SU-DHL-6 (cell line): Measurements from ENCODE around the gene ZNF148.

Experiments used
- H2AFZ ChIP-seq: fragments of 200-600 bp; sonication (generic); 2 replicates; pipeline ENCODE4 v1.6.1; 2014; ENCODE audit warnings: low read depth, mild to moderate bottlenecking, moderate library complexity, mixed read lengths, antibody characterized with exemption, low read length; ENCODE audit not compliant: severe bottlenecking
- H3F3A ChIP-seq: fragments of 200-600 bp; shearing (Covaris generic); 2 replicates; pipeline ENCODE4 v1.6.0; 2016; ENCODE audit warnings: antibody characterized with exemption, mild to moderate bottlenecking; ENCODE audit not compliant: insufficient read depth
- H3K27ac ChIP-seq: fragments of 200-600 bp; sonication (generic); 2 replicates; pipeline ENCODE4 v1.5.1; 2016; ENCODE audit warnings: low read depth, mild to moderate bottlenecking, low read length, moderate library complexity, mixed read lengths
- H3K27me3 ChIP-seq: fragments of 200-600 bp; sonication (generic), shearing (Covaris generic); 2 replicates; pipeline ENCODE4 v1.6.0; 2014; ENCODE audit warnings: mild to moderate bottlenecking, low read length
- H3K36me3 ChIP-seq: fragments of 200-600 bp; sonication (generic); 2 replicates; pipeline ENCODE4 v1.6.1; 2014; ENCODE audit warnings: mild to moderate bottlenecking, low read length, mixed read lengths
- H3K4me2 ChIP-seq: fragments of 300-600, 200-600 bp; shearing (Covaris generic), sonication (generic); 2 replicates; pipeline ENCODE4 v1.6.0; 2014; ENCODE audit warnings: low read length, low read depth, mild to moderate bottlenecking; ENCODE audit not compliant: poor library complexity, severe bottlenecking
- H3K4me3 ChIP-seq: fragments of 200-600 bp; sonication (generic); 2 replicates; pipeline ENCODE4 v1.5.1; 2014; ENCODE audit warnings: antibody characterized with exemption, low read length, mild to moderate bottlenecking, mixed read lengths; ENCODE audit not compliant: insufficient read depth, poor library complexity, severe bottlenecking
- H3K79me2 ChIP-seq: fragments of 200-600 bp; sonication (generic); 2 replicates; pipeline ENCODE4 v1.6.1; 2014; ENCODE audit warnings: mild to moderate bottlenecking, low read length, moderate library complexity; ENCODE audit not compliant: insufficient read depth
- H3K9ac ChIP-seq: fragments of 200-600 bp; sonication (generic); 2 replicates; pipeline ENCODE4 v1.7.0; 2014; ENCODE audit warnings: mild to moderate bottlenecking, low read length
- H3K9me2 ChIP-seq: fragments of 200-600 bp; sonication (generic); replicated peaks from 2 replicates; pipeline ENCODE4 v1.6.1; 2014; ENCODE audit warnings: low read length; ENCODE audit not compliant: insufficient read depth
- H3K9me3 ChIP-seq: fragments of 200-600 bp; sonication (generic); 2 replicates; pipeline ENCODE4 v1.6.1; 2014; ENCODE audit warnings: low read length, mixed read lengths; ENCODE audit not compliant: insufficient read depth
- H4K20me1 ChIP-seq: fragments of 200-600 bp; sonication (generic); 2 replicates; pipeline ENCODE4 v1.6.1; 2014; ENCODE audit warnings: low read depth, mild to moderate bottlenecking, antibody characterized with exemption, low read length, moderate library complexity, mixed read lengths
- EZH2phosphoT487 ChIP-seq: fragments of 200-600 bp; sonication (generic), shearing (Covaris generic); conservative IDR thresholded peaks from 2 replicates; pipeline ENCODE4 v1.6.1; 2018; ENCODE audit warnings: mild to moderate bottlenecking, antibody characterized with exemption, low read length, moderate library complexity, mixed read lengths
- TF ChIP-seq, protein P1 (sequence below): fragments of 200-600 bp; sonication (generic); IDR thresholded peaks from one replicate; pipeline ENCODE4 v1.5.1; 2017; ENCODE audit warnings: antibody characterized with exemption, mild to moderate bottlenecking, low read length, moderate library complexity; ENCODE audit not compliant: insufficient read depth, poor library complexity, severe bottlenecking

Gene ZNF148

DNA sequence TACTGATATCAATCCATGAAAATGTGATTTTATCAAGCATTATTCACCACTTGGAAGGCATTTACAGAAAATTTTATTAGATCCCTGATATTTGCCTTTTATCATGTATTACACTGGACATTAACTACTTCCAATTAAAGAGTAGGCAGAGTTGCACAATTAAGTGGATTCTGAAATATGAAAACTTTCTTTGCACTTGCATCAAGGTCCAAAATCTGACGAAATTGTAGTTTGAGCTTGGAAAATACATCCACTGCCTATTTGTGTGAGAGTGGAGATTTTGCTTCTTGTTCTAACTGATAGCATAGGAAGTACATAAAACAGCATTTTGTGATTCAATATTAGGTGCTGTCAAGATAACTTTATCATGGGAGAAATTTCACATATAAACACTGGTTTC is 113.0 kb downstream of the ZNF148 start:
- Histone ChIP-seq H3K36me3 (peaks cover 6% of the 10 kb centered on the region; the same call in 1 of the 2 replicates), H3K79me2 (0 out of 2 replicates have a peak, but pooled peaks cover 10% of the 10 kb centered on the region), H3K9ac (no peak overlapping the region), H3K4me2 (no peak overlapping the region), H2AFZ (no peak overlapping the region), H3K4me3 (no peak overlapping the region), H3K27ac (no peak overlapping the region), H3K9me2 (no peaks in the 10 kb centered on the region), H3K9me3 (no peaks in the 10 kb centered on the region), H3K27me3 (no peaks in the 10 kb centered on the region), H3F3A (no peaks in the 10 kb centered on the region), H4K20me1 (no peaks in the 10 kb centered on the region)
- TF ChIP-seq, protein P1, sequence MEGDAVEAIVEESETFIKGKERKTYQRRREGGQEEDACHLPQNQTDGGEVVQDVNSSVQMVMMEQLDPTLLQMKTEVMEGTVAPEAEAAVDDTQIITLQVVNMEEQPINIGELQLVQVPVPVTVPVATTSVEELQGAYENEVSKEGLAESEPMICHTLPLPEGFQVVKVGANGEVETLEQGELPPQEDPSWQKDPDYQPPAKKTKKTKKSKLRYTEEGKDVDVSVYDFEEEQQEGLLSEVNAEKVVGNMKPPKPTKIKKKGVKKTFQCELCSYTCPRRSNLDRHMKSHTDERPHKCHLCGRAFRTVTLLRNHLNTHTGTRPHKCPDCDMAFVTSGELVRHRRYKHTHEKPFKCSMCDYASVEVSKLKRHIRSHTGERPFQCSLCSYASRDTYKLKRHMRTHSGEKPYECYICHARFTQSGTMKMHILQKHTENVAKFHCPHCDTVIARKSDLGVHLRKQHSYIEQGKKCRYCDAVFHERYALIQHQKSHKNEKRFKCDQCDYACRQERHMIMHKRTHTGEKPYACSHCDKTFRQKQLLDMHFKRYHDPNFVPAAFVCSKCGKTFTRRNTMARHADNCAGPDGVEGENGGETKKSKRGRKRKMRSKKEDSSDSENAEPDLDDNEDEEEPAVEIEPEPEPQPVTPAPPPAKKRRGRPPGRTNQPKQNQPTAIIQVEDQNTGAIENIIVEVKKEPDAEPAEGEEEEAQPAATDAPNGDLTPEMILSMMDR, result no peak
- no peak for TF ChIP-seq EZH2phosphoT487

DNA sequence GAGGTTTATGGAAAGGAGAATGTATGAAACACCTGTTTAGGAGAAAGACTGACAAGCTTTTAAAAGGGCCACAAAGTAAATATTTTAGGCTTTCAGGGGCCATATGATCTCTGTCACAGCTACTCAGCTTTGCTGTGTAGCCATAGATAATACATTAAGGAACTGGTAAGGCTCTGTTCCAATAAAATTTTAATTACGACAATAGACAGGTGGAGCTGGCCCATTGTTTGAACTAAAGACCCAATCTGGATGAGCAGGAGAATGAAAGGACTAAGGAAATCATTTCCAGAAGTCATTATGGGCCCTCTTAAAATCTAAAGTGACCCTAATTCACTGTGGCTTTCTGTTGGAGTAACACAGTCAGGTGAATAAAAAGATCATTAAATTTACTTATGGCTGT is 114.1 kb downstream of the ZNF148 start:
- H4K20me1 ChIP-seq, result no peaks in the 10 kb centered on the region
- H3F3A ChIP-seq, result no peaks in the 10 kb centered on the region
- peaks cover 8% of the 10 kb centered on the region; the same call in 1 of the 2 replicates for H3K36me3 ChIP-seq
- 0 out of 2 replicates have a peak, but pooled peaks cover under 1% of the 10 kb centered on the region for H3K79me2 ChIP-seq
- H3K9me3 ChIP-seq, result no peaks in the 10 kb centered on the region
- no peaks in the 10 kb centered on the region for H3K9me2 ChIP-seq
- H3K27ac ChIP-seq, result no peak overlapping the region
- H3K9ac ChIP-seq, result no peak overlapping the region
- no peak overlapping the region for H3K4me3 ChIP-seq
- no peaks in the 10 kb centered on the region for H3K27me3 ChIP-seq
- H3K4me2 ChIP-seq, result no peak overlapping the region
- H2AFZ ChIP-seq, result no peak overlapping the region
- TF ChIP-seq, protein P1, result no peak
- no peak for TF ChIP-seq EZH2phosphoT487

DNA sequence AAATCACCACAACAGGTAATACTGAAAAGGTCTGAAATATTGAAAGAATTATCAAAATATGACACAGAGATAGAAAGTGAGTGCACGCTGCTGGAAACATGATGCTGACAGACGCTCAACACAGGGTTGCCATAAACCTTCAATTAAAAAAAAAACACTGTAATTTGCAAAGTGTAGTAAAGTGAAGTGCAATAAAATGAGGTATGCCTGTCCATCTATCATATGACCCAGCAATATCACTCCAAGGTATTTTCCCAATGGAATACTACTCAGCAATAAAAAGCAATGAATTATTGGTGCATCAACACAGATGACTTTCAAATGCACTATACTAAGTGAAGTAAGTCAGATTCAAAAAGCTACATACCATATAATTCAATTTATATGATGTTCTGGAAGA is 115.0 kb downstream of the ZNF148 start:
- Histone ChIP-seq H2AFZ (no peak overlapping the region), H3K36me3 (peaks cover 8% of the 10 kb centered on the region; the same call in 1 of the 2 replicates), H3K4me2 (no peak overlapping the region), H4K20me1 (no peaks in the 10 kb centered on the region), H3K9me2 (no peaks in the 10 kb centered on the region), H3K9me3 (no peaks in the 10 kb centered on the region), H3F3A (no peaks in the 10 kb centered on the region), H3K9ac (no peak overlapping the region), H3K4me3 (no peak overlapping the region), H3K79me2 (no peaks in the 10 kb centered on the region), H3K27ac (no peak overlapping the region), H3K27me3 (no peaks in the 10 kb centered on the region)
- TF ChIP-seq, protein P1, result no peak
- TF ChIP-seq EZH2phosphoT487, result no peak
